GM21447 (cell line): ENCODE results near the gene BOD1L1.
"Not testable (repeated sequence)": the region's sequence is repeated elsewhere in the genome, so short reads cannot be mapped to it uniquely, and the experiment has no call there.

Experiments used
- ATAC-seq: cut with Tn5 transposase; IDR thresholded peaks from one replicate; pipeline ENCODE4 v1.9.1; 2021; ENCODE audit not compliant: unreplicated experiment

Gene BOD1L1

GRCh38 chr4:13560111-13560510 is 67.4 kb downstream of the BOD1L1 start:
- ATAC-seq: not testable (repeated sequence)

- no peak for ATAC-seq
Measured at GRCh38 chr4:13559413-13559812, 68.1 kb downstream of the BOD1L1 start.

GRCh38 chr4:13558881-13559280 is 68.6 kb downstream of the BOD1L1 start:
- no peak for ATAC-seq

- no peak for ATAC-seq
Measured at GRCh38 chr4:13555325-13555724, 72.2 kb downstream of the BOD1L1 start.

- no peak for ATAC-seq
Measured at GRCh38 chr4:13553081-13553480, 74.4 kb downstream of the BOD1L1 start.

GRCh38 chr4:13548984-13549546 is 78.5 kb downstream of the BOD1L1 start:
- peak; percentile 76 for ATAC-seq

GRCh38 chr4:13548059-13548983 is 79.2 kb downstream of the BOD1L1 start:
- peak; percentile 12 for ATAC-seq

- no peak for ATAC-seq
Measured at GRCh38 chr4:13547485-13548041, 80.0 kb downstream of the BOD1L1 start.

GRCh38 chr4:13546941-13547484 is 80.5 kb downstream of the BOD1L1 start:
- ATAC-seq: no peak

- no peak for ATAC-seq
Measured at GRCh38 chr4:13546142-13546940, 81.2 kb downstream of the BOD1L1 start.

- no peak for ATAC-seq
Measured at GRCh38 chr4:13545394-13545808, 82.1 kb downstream of the BOD1L1 start.

GRCh38 chr4:13544606-13545393 is 82.7 kb downstream of the BOD1L1 start:
- peak; percentile 37 for ATAC-seq

GRCh38 chr4:13543839-13544605 is 83.5 kb downstream of the BOD1L1 start, which contains the start of gene NKX3-2:
Gene NKX3-2, minus strand, starts transcription at chr4:13544508. Its CDS starts 94 bp downstream, at chr4:13544414.
- no peak for ATAC-seq

GRCh38 chr4:13543032-13543838 is 84.3 kb downstream of the BOD1L1 start:
- ATAC-seq: no peak

GRCh38 chr4:13542577-13543031 is 84.9 kb downstream of the BOD1L1 start:
- no peak for ATAC-seq

- ATAC-seq: no peak
Measured at GRCh38 chr4:13541720-13542576, 85.6 kb downstream of the BOD1L1 start.

GRCh38 chr4:13541176-13541604 is 86.3 kb downstream of the BOD1L1 start:
- ATAC-seq: no peak
